HepG2 (cell line): ENCODE measurements around the gene ARSJ. TPM values are rescaled to one million over a fixed set of nuclear protein-coding genes. Genes with fewer than 3 reads are reported as not detected.

Experiments used
- ATAC-seq: fragments of 200-7000 bp; cut with Tn5 transposase; 3 replicates; pipeline ENCODE4 v1.9.1; 2020; ENCODE audit warnings: mild to moderate bottlenecking, moderate library complexity
- BruUV-seq: library from RNA; stranded (reverse); fragments of 400-500 nt; replicated peaks from 2 replicates; lab custom pipeline; 2021; lab: Mats Ljungman, UMichigan
- CTCF ChIA-PET: fragments of 300-600 bp; formaldehyde crosslinking; extraction: SDS; loops from one replicate; lab custom pipeline; 2021; ENCODE audit warnings: low total read pairs, inconsistent platforms, low intra/inter-chr PET ratio; lab: Yijun Ruan, JAX
- POLR2A ChIA-PET: fragments of 350-600 bp; sonication (Branson Sonifier 250); formaldehyde crosslinking; loops from one replicate; lab custom pipeline; 2020; ENCODE audit warnings: antibody characterized with exemption, inconsistent platforms; lab: Yijun Ruan, JAX
- DNase-seq: peaks from one replicate; pipeline ENCODE4 v3.0.0-alpha.2; 2015; ENCODE audit warnings: low spot score
- FAIRE-seq: peaks from 3 replicates; lab custom pipeline; 2011; peaks lifted over from hg19 to GRCh38; lab: Jason Lieb, UNC
- H2AFZ ChIP-seq: one replicate; pipeline ENCODE4 v1.6.1; 2011; ENCODE audit warnings: low read length, inconsistent platforms
- H3K27ac ChIP-seq: fragments of 300-600 bp; 3 replicates; pipeline ENCODE4 v1.8.0; 2011; ENCODE audit warnings: mixed run types, mild to moderate bottlenecking, mixed read lengths, low read length, inconsistent platforms; ENCODE audit not compliant: insufficient read depth; ENCODE audit errors: extremely low read length
- H3K27me3 ChIP-seq, 2 experiments: fragments of 200-600 bp in 1 of 2; 2 replicates in 1 of 2; 3 replicates in 1 of 2; pipeline versions ENCODE4 v1.6.0 to v1.8.0; 2011; ENCODE audit warnings: low read length in 2 of 2, mild to moderate bottlenecking in 2 of 2, moderate library complexity in 2 of 2, inconsistent platforms in 1 of 2; ENCODE audit not compliant: insufficient read depth in 2 of 2, control insufficient read depth in 1 of 2
- H3K36me3 ChIP-seq, 2 experiments: fragments of 200-600 bp in 1 of 2; replicated peaks in 1 of 2; 2 replicates in 1 of 2; 3 replicates in 1 of 2; pipeline versions ENCODE4 v1.5.1 to v1.8.0; 2011; ENCODE audit warnings: low read length in 2 of 2, inconsistent platforms in 1 of 2; ENCODE audit not compliant: insufficient read depth in 2 of 2, control insufficient read depth in 1 of 2
- H3K4me1 ChIP-seq: 2 replicates; pipeline ENCODE4 v1.5.1; 2012; ENCODE audit warnings: low read length, inconsistent platforms; ENCODE audit not compliant: insufficient read depth
- H3K4me2 ChIP-seq: 2 replicates; pipeline ENCODE4 v1.6.0; 2011; ENCODE audit warnings: low read depth, low read length, inconsistent platforms
- H3K4me3 ChIP-seq, 3 experiments: fragments of 200-600 bp in 1 of 3; sonication (generic), shearing (Covaris generic) in 1 of 3; replicated peaks in 1 of 3; 2 replicates each; pipeline ENCODE4 v1.5.1; 2011 to 2016; ENCODE audit warnings: low read length in 3 of 3, inconsistent platforms in 2 of 3, low read depth in 2 of 3, mild to moderate bottlenecking in 2 of 3, control low read depth in 1 of 3, mixed read lengths in 1 of 3; ENCODE audit not compliant: insufficient read depth in 1 of 3
- H3K79me2 ChIP-seq: one replicate; pipeline ENCODE4 v1.6.1; 2011; ENCODE audit warnings: low read length, inconsistent platforms; ENCODE audit not compliant: insufficient read depth
- H3K9ac ChIP-seq: 2 replicates; pipeline ENCODE4 v1.6.0; 2011; ENCODE audit warnings: mild to moderate bottlenecking, low read depth, low read length, inconsistent platforms; ENCODE audit not compliant: insufficient read depth
- H3K9me3 ChIP-seq: 2 replicates; pipeline ENCODE4 v1.5.1; 2012; ENCODE audit warnings: mild to moderate bottlenecking, low read length
- H4K20me1 ChIP-seq: 2 replicates; pipeline ENCODE4 v1.6.0; 2011; ENCODE audit warnings: inconsistent platforms, mild to moderate bottlenecking, low read length, moderate library complexity; ENCODE audit not compliant: insufficient read depth
- NCOA2 ChIP-seq: sonication (generic); formaldehyde crosslinking; IDR thresholded peaks from 2 replicates; pipeline ENCODE4 v1.8.0; 2022; ENCODE audit warnings: inconsistent platforms
- RFX5 ChIP-seq: IDR thresholded peaks from 2 replicates; pipeline ENCODE4 v1.6.1; 2011; ENCODE audit warnings: low read depth, low read length, improper control_type of control experiment
- RXRB ChIP-seq: IDR thresholded peaks from 2 replicates; pipeline ENCODE4 v1.6.1; 2016; ENCODE audit warnings: borderline replicate concordance, missing genetic modification reagents, missing compliant biosample characterization
- ZIK1 ChIP-seq: sonication (generic); formaldehyde crosslinking; IDR thresholded peaks from 2 replicates; pipeline ENCODE4 v1.5.0; 2020; ENCODE audit warnings: mild to moderate bottlenecking, low read depth, missing genetic modification reagents, borderline replicate concordance
- ZNF564 ChIP-seq: sonication (generic); formaldehyde crosslinking; IDR thresholded peaks from 2 replicates; pipeline ENCODE4 v1.8.1; 2023; ENCODE audit warnings: mild to moderate bottlenecking, missing genetic modification reagents
- ZNF775 ChIP-seq: sonication (generic); formaldehyde crosslinking; IDR thresholded peaks from 2 replicates; pipeline ENCODE4 v1.4.0; 2020; ENCODE audit warnings: missing genetic modification reagents, mild to moderate bottlenecking, moderate library complexity, borderline replicate concordance
- WGBS: methylation state at CpG from one replicate; pipeline ENCODE4 v1.1.6; 2017; ENCODE audit warnings: low lambda C conversion rate; 5-methylcytosine and 5-hydroxymethylcytosine counted together
- in situ Hi-C: cut with HindIII; loops from 2 replicates; pipeline ENCODE4 v1.10.0; 2017; ENCODE audit warnings: low pct_unique_long_range_greater_than_20kb; ENCODE audit not compliant: extremely low pct_ligation_motif_present
- intact Hi-C: fragments of 100-400 bp; cut with micrococcal nuclease; formaldehyde crosslinking; loops from one replicate; pipeline ENCODE4 v1.10.0; 2022; ENCODE audit not compliant: unreplicated experiment
- polyA plus RNA-seq, 8 experiments: library from polyadenylated mRNA; depleted of rRNA in 3 of 8; stranded (reverse) in 7 of 8; unstranded in 1 of 8; fragments of >200 nt; fragmentation: Illumina TruSeq in 4 of 8; extraction: Trizol in 4 of 8; gene quantifications; 2 replicates each; pipeline versions ENCODE4 v1.2.1 to v1.2.3, GENCODE V29; 2011 to 2016; ENCODE audit warnings: low read depth in 4 of 8, missing spikeins in 1 of 8, mixed read lengths in 1 of 8; ENCODE audit not compliant: insufficient read depth in 1 of 8
- total RNA-seq, 5 experiments: library from RNA; depleted of rRNA; stranded (reverse); fragments of >200 nt; fragmentation: Illumina TruSeq; extraction: Trizol; gene quantifications; 2 replicates each; pipeline ENCODE4 v1.2.3, GENCODE V29; 2016; ENCODE audit warnings: low read depth in 1 of 5
- TF ChIP-seq, protein P1 (sequence below): IDR thresholded peaks from 2 replicates; pipeline ENCODE4 v1.6.1; 2016; ENCODE audit warnings: low read depth, missing genetic modification reagents, missing compliant biosample characterization
- TF ChIP-seq, protein P2 (sequence below): sonication (generic); formaldehyde crosslinking; IDR thresholded peaks from 2 replicates; pipeline ENCODE4 v1.8.0; 2022; ENCODE audit warnings: mild to moderate bottlenecking, missing genetic modification reagents, borderline replicate concordance
- TF ChIP-seq, protein P3 (sequence below): sonication (generic); formaldehyde crosslinking; IDR thresholded peaks from 2 replicates; pipeline ENCODE4 v1.9.0; 2022; ENCODE audit warnings: low read depth, missing genetic modification reagents
- TF ChIP-seq, protein P4 (sequence below): sonication (generic); formaldehyde crosslinking; conservative IDR thresholded peaks from 2 replicates; pipeline ENCODE4 v1.4.0; 2020; ENCODE audit warnings: missing genetic modification reagents
- TF ChIP-seq, protein P5 (sequence below): sonication (generic); formaldehyde crosslinking; IDR thresholded peaks from 2 replicates; pipeline ENCODE4 v1.4.0; 2020; ENCODE audit warnings: mild to moderate bottlenecking, low read depth, missing genetic modification reagents

Gene ARSJ
- total and polyA plus RNA-seq, 2 of the 13 experiments (the other 11 are each of a cell fraction or from before 2014, with no cell fraction given): not detected

DNA sequence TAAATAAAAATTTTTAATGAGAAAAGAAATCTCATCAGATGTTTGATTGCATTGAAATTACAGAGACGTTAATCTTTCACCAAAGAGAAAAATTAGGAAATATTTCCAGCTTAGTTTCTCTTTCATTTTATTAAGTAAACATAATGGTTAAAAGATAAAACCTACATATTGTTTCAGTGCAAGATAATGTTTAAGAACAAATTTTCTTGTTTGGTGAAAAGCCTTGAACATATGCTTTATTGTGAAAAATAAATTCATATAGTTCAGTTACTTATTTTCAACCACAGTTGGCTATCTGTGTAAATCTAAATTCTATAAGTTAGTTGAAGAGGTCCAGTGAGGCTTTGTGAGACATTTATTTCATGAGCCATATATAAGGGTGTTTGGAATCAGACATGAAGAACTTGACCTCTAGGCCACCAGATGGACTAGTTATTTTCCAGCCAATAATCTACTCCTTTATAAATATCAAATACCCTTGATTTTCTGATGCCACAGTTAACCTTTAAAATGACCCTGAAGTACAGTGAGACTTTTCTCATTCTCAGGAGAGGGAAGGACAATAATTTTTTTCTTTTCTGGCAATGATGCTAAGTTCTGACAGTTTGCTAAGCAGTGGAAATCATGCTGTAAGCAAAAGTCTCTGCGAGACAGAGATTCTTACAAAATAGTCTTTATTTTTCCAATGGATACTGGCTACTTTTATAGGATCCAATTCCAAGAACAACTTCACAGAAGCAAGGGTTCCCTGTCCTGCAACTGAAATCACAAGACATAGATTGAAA, 2.5 kb downstream of the ARSJ start:
- ChIA-PET CTCF (no interaction called here), POLR2A (no interaction called here)
- Histone ChIP-seq H3K27ac (no peak overlapping the region), H3K36me3 (no peaks in the 10 kb centered on the region), H2AFZ (no peak overlapping the region), H3K4me3 (no peak overlapping the region), H3K4me1 (no peaks in the 10 kb centered on the region), H3K27me3 (peaks cover 3 to 17% of the 10 kb centered on the region in 2 experiments; a peak in 3 of 5 replicates), H4K20me1 (no peaks in the 10 kb centered on the region), H3K79me2 (no peaks in the 10 kb centered on the region), H3K4me2 (no peak overlapping the region), H3K9me3 (no peaks in the 10 kb centered on the region), H3K9ac (no peak overlapping the region)
- in situ Hi-C loops: no loop called here
- intact Hi-C loops: no loop called here
- FAIRE-seq: no peak
- no peak for ATAC-seq
- 36% methylated on average over 2 of the region's 2 CpGs for WGBS
- no peak for DNase-seq
- BruUV-seq: no TSS peak
- TF ChIP-seq ZIK1 (CRISPR knock-in tag): no peak
- TF ChIP-seq ZNF564 (CRISPR knock-in tag): no peak
- TF ChIP-seq, protein P1, sequence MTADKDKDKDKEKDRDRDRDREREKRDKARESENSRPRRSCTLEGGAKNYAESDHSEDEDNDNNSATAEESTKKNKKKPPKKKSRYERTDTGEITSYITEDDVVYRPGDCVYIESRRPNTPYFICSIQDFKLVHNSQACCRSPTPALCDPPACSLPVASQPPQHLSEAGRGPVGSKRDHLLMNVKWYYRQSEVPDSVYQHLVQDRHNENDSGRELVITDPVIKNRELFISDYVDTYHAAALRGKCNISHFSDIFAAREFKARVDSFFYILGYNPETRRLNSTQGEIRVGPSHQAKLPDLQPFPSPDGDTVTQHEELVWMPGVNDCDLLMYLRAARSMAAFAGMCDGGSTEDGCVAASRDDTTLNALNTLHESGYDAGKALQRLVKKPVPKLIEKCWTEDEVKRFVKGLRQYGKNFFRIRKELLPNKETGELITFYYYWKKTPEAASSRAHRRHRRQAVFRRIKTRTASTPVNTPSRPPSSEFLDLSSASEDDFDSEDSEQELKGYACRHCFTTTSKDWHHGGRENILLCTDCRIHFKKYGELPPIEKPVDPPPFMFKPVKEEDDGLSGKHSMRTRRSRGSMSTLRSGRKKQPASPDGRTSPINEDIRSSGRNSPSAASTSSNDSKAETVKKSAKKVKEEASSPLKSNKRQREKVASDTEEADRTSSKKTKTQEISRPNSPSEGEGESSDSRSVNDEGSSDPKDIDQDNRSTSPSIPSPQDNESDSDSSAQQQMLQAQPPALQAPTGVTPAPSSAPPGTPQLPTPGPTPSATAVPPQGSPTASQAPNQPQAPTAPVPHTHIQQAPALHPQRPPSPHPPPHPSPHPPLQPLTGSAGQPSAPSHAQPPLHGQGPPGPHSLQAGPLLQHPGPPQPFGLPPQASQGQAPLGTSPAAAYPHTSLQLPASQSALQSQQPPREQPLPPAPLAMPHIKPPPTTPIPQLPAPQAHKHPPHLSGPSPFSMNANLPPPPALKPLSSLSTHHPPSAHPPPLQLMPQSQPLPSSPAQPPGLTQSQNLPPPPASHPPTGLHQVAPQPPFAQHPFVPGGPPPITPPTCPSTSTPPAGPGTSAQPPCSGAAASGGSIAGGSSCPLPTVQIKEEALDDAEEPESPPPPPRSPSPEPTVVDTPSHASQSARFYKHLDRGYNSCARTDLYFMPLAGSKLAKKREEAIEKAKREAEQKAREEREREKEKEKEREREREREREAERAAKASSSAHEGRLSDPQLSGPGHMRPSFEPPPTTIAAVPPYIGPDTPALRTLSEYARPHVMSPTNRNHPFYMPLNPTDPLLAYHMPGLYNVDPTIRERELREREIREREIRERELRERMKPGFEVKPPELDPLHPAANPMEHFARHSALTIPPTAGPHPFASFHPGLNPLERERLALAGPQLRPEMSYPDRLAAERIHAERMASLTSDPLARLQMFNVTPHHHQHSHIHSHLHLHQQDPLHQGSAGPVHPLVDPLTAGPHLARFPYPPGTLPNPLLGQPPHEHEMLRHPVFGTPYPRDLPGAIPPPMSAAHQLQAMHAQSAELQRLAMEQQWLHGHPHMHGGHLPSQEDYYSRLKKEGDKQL (CRISPR knock-in tag): no peak
- TF ChIP-seq ZNF775 (CRISPR knock-in tag): no peak
- TF ChIP-seq, protein P2, sequence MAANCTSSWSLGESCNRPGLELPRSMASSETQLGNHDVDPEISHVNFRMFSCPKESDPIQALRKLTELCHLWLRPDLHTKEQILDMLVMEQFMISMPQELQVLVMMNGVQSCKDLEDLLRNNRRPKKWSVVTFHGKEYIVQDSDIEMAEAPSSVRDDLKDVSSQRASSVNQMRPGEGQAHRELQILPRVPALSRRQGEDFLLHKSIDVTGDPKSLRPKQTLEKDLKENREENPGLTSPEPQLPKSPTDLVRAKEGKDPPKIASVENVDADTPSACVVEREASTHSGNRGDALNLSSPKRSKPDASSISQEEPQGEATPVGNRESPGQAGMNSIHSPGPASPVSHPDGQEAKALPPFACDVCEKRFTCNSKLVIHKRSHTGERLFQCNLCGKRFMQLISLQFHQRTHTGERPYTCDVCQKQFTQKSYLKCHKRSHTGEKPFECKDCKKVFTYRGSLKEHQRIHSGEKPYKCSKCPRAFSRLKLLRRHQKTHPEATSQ: no peak
- no peak for TF ChIP-seq RXRB
- TF ChIP-seq, protein P3, sequence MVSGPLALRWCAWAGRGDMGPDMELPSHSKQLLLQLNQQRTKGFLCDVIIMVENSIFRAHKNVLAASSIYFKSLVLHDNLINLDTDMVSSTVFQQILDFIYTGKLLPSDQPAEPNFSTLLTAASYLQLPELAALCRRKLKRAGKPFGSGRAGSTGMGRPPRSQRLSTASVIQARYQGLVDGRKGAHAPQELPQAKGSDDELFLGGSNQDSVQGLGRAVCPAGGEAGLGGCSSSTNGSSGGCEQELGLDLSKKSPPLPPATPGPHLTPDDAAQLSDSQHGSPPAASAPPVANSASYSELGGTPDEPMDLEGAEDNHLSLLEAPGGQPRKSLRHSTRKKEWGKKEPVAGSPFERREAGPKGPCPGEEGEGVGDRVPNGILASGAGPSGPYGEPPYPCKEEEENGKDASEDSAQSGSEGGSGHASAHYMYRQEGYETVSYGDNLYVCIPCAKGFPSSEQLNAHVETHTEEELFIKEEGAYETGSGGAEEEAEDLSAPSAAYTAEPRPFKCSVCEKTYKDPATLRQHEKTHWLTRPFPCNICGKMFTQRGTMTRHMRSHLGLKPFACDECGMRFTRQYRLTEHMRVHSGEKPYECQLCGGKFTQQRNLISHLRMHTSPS (CRISPR knock-in tag): no peak
- TF ChIP-seq, protein P4, sequence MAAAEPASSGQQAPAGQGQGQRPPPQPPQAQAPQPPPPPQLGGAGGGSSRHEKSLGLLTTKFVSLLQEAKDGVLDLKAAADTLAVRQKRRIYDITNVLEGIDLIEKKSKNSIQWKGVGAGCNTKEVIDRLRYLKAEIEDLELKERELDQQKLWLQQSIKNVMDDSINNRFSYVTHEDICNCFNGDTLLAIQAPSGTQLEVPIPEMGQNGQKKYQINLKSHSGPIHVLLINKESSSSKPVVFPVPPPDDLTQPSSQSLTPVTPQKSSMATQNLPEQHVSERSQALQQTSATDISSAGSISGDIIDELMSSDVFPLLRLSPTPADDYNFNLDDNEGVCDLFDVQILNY (CRISPR knock-in tag): no peak
- TF ChIP-seq, protein P5, sequence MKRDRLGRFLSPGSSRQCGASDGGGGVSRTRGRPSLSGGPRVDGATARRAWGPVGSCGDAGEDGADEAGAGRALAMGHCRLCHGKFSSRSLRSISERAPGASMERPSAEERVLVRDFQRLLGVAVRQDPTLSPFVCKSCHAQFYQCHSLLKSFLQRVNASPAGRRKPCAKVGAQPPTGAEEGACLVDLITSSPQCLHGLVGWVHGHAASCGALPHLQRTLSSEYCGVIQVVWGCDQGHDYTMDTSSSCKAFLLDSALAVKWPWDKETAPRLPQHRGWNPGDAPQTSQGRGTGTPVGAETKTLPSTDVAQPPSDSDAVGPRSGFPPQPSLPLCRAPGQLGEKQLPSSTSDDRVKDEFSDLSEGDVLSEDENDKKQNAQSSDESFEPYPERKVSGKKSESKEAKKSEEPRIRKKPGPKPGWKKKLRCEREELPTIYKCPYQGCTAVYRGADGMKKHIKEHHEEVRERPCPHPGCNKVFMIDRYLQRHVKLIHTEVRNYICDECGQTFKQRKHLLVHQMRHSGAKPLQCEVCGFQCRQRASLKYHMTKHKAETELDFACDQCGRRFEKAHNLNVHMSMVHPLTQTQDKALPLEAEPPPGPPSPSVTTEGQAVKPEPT (CRISPR knock-in tag): no peak
- TF ChIP-seq NCOA2: no peak
- TF ChIP-seq RFX5: no peak
